CD14-positive monocyte (primary cell): ENCODE results near the gene ACSF3. TPM values are rescaled to one million over a fixed set of nuclear protein-coding genes. Genes with fewer than 3 reads are reported as not detected.

Experiments
- DNase-seq, 3 donors: peaks; one replicate each; pipeline ENCODE4 v3.0.0-alpha.2; 2011 to 2022
- H2AFZ ChIP-seq: 2 replicates; pipeline ENCODE4 v1.6.0; 2012; ENCODE audit warnings: mild to moderate bottlenecking, low read depth, low read length, inconsistent platforms; ENCODE audit not compliant: insufficient read depth, poor library complexity, severe bottlenecking
- H3K27ac ChIP-seq, 2 donors: 1 replicate in 1 of 2; 2 replicates in 1 of 2; pipeline ENCODE4 v1.5.1; 2012 to 2013; ENCODE audit warnings: low read length in 2 of 2, control low read depth in 1 of 2, inconsistent platforms in 1 of 2, low read depth in 1 of 2, mild to moderate bottlenecking in 1 of 2
- H3K27me3 ChIP-seq, 2 donors: one replicate each; pipeline versions ENCODE4 v1.6.0 to v1.6.1; 2011 to 2013; ENCODE audit warnings: low read length in 2 of 2; ENCODE audit not compliant: control insufficient read depth in 2 of 2, insufficient read depth in 2 of 2
- H3K36me3 ChIP-seq, 2 donors: replicated peaks in 1 of 2; 1 replicate in 1 of 2; 2 replicates in 1 of 2; pipeline versions ENCODE4 v1.5.1 to v1.6.1; 2012 to 2013; ENCODE audit warnings: low read length in 2 of 2, control low read depth in 1 of 2, inconsistent platforms in 1 of 2, mild to moderate bottlenecking in 1 of 2; ENCODE audit not compliant: insufficient read depth in 2 of 2, control insufficient read depth in 1 of 2
- H3K4me1 ChIP-seq, 2 donors: 1 replicate in 1 of 2; 2 replicates in 1 of 2; pipeline versions ENCODE4 v1.5.1 to v1.6.1; 2012 to 2013; ENCODE audit warnings: low read length in 2 of 2, control low read depth in 1 of 2, inconsistent platforms in 1 of 2, mild to moderate bottlenecking in 1 of 2, moderate library complexity in 1 of 2; ENCODE audit not compliant: insufficient read depth in 2 of 2, control insufficient read depth in 1 of 2
- H3K4me2 ChIP-seq: replicated peaks from 2 replicates; pipeline ENCODE3; 2012; ENCODE audit warnings: low read length, moderate library complexity, mild to moderate bottlenecking; ENCODE audit not compliant: poor library complexity, severe bottlenecking; ENCODE audit errors: extremely low read depth
- H3K4me3 ChIP-seq, 3 experiments: fragments of 200-600 bp in 1 of 3; sonication (generic) in 1 of 3; replicated peaks in 1 of 3; 1 replicate in 2 of 3; 2 replicates in 1 of 3; pipeline ENCODE4 v1.5.1; 2011 to 2013; ENCODE audit warnings: low read length in 3 of 3, mild to moderate bottlenecking in 3 of 3, control low read depth in 2 of 3, low read depth in 2 of 3, inconsistent platforms in 1 of 3, moderate library complexity in 1 of 3
- H3K79me2 ChIP-seq: 2 replicates; pipeline ENCODE4 v1.6.0; 2012; ENCODE audit warnings: mild to moderate bottlenecking, control low read depth, inconsistent platforms, low read length, moderate library complexity; ENCODE audit not compliant: insufficient read depth
- H3K9ac ChIP-seq: 2 replicates; pipeline ENCODE4 v1.6.0; 2017; ENCODE audit warnings: low read length, mild to moderate bottlenecking; ENCODE audit not compliant: insufficient read depth, poor library complexity, severe bottlenecking
- H3K9me3 ChIP-seq, 2 donors: replicated peaks in 1 of 2; 1 replicate in 1 of 2; 2 replicates in 1 of 2; pipeline versions ENCODE4 v1.5.1 to v1.6.1; 2012 to 2013; ENCODE audit warnings: low read length in 2 of 2, control low read depth in 1 of 2; ENCODE audit not compliant: control insufficient read depth in 1 of 2, insufficient read depth in 1 of 2
- H4K20me1 ChIP-seq: 2 replicates; pipeline ENCODE4 v1.6.0; 2012; ENCODE audit warnings: mild to moderate bottlenecking, low read length, control low read depth, moderate library complexity; ENCODE audit not compliant: insufficient read depth
- H3K27ac Mint-ChIP-seq, 7 donors: one replicate each; pipeline ENCODE4 v1.8.0; 2020; ENCODE audit warnings: mild to moderate bottlenecking in 7 of 7, mixed read lengths in 7 of 7, moderate library complexity in 6 of 7, inconsistent platforms in 2 of 7
- H3K27me3 Mint-ChIP-seq, 3 donors: one replicate each; pipeline ENCODE4 v1.8.0; 2021 to 2022; ENCODE audit warnings: low read depth in 3 of 3, mild to moderate bottlenecking in 3 of 3, mixed read lengths in 3 of 3, moderate library complexity in 3 of 3, inconsistent platforms in 1 of 3
- H3K36me3 Mint-ChIP-seq, 2 donors: one replicate each; pipeline ENCODE4 v1.8.0; 2020; ENCODE audit warnings: mixed read lengths in 2 of 2, inconsistent platforms in 1 of 2, mild to moderate bottlenecking in 1 of 2
- H3K4me1 Mint-ChIP-seq: one replicate; pipeline ENCODE4 v1.8.0; 2020; ENCODE audit warnings: mild to moderate bottlenecking, mixed read lengths
- H3K4me3 Mint-ChIP-seq, 2 donors: one replicate each; pipeline ENCODE4 v1.8.0; 2020; ENCODE audit warnings: mild to moderate bottlenecking in 2 of 2, mixed read lengths in 2 of 2, moderate library complexity in 1 of 2
- H3K9me3 Mint-ChIP-seq, 7 donors: one replicate each; pipeline ENCODE4 v1.8.0; 2020 to 2022; ENCODE audit warnings: mixed read lengths in 7 of 7, mild to moderate bottlenecking in 6 of 7, moderate library complexity in 6 of 7, inconsistent platforms in 2 of 7
- WGBS: methylation state at CpG from one replicate; pipeline ENCODE4 v1.1.5; 2013; ENCODE audit warnings: missing lambda C conversion rate; ENCODE audit not compliant: insufficient coverage; 5-methylcytosine and 5-hydroxymethylcytosine counted together
- intact Hi-C, 2 donors: fragments of 100-400 bp; cut with micrococcal nuclease; formaldehyde crosslinking; loops; one replicate each; pipeline versions ENCODE4 v1.15.0 to v1.15.1; 2023
- polyA plus RNA-seq, 3 donors: library from polyadenylated mRNA; depleted of rRNA in 1 of 3; unstranded in 2 of 3; stranded (reverse) in 1 of 3; fragments of 300-500 nt in 2 of 3; fragments of >200 nt in 1 of 3; fragmentation: Illumina TruSeq in 2 of 3; gene quantifications; 1 replicate in 2 of 3; 2 replicates in 1 of 3; pipeline ENCODE4 v1.2.3, GENCODE V29; 2012 to 2021
- TF ChIP-seq, protein P1 (sequence below): fragments of 200-600 bp; IDR thresholded peaks from one replicate; pipeline ENCODE4 v1.8.0; 2022; ENCODE audit warnings: antibody characterized with exemption, mild to moderate bottlenecking

The ACSF3 gene
- polyA plus RNA-seq, 3 donors, result 23.5 to 26.7 (median 26.4) TPM

DNA sequence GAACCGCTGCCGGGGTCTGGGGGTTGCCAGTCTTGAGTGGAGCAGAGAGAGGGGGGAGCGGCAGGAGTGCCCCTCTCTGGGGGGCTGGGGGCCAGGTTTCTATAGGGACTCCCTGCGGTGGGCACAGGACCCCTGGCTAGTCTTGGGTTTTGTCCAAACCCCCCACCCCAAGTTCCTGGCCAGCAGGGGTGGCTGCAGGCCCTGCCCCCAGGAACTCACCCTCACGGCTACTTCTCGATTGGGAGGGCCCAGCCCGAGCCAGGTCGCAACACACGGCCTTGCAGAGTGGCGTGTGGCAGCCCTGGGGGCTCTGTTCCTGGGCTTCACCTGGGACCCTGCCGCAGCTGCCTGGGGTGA lies 78.5 kb downstream of the ACSF3 start:
- TF ChIP-seq, protein P1, sequence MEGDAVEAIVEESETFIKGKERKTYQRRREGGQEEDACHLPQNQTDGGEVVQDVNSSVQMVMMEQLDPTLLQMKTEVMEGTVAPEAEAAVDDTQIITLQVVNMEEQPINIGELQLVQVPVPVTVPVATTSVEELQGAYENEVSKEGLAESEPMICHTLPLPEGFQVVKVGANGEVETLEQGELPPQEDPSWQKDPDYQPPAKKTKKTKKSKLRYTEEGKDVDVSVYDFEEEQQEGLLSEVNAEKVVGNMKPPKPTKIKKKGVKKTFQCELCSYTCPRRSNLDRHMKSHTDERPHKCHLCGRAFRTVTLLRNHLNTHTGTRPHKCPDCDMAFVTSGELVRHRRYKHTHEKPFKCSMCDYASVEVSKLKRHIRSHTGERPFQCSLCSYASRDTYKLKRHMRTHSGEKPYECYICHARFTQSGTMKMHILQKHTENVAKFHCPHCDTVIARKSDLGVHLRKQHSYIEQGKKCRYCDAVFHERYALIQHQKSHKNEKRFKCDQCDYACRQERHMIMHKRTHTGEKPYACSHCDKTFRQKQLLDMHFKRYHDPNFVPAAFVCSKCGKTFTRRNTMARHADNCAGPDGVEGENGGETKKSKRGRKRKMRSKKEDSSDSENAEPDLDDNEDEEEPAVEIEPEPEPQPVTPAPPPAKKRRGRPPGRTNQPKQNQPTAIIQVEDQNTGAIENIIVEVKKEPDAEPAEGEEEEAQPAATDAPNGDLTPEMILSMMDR, result no peak
- H3K79me2 ChIP-seq, result no peaks in the 10 kb centered on the region
- no peak overlapping the region for H3K4me3 Mint-ChIP-seq
- peaks cover 8 to 57% (median 16%) of the 10 kb centered on the region in 3 donors for H3K27me3 Mint-ChIP-seq
- no peak overlapping the region for H2AFZ ChIP-seq
- no peaks in the 10 kb centered on the region for H3K36me3 ChIP-seq
- H4K20me1 ChIP-seq, result no peaks in the 10 kb centered on the region
- no peak overlapping the region for H3K4me3 ChIP-seq
- H3K36me3 Mint-ChIP-seq, result no peaks in the 10 kb centered on the region
- peaks cover 15 to 20% of the 10 kb centered on the region in 2 donors for H3K4me1 ChIP-seq
- peaks cover 6% of the 10 kb centered on the region for H3K4me1 Mint-ChIP-seq
- intact Hi-C loops, result loop anchor here in 1 of 2 donors (5.0 kb wide), 1 partner anchor 315 kb away; the partner anchor contains the start of genes GALNS and TRAPPC2L
- no peak overlapping the region for H3K4me2 ChIP-seq
- no peak overlapping the region for H3K27ac ChIP-seq
- no peak overlapping the region for H3K27ac Mint-ChIP-seq
- H3K27me3 ChIP-seq, result peaks cover 0 to 40% of the 10 kb centered on the region in 2 donors
- no peak for DNase-seq
- H3K9me3 Mint-ChIP-seq, result peaks cover 0 to 4% (median 0%) of the 10 kb centered on the region in 7 donors
- WGBS, result 87% methylated on average over 7 of the region's 11 CpGs
- no peak overlapping the region for H3K9ac ChIP-seq
- H3K9me3 ChIP-seq, result no peaks in the 10 kb centered on the region

DNA sequence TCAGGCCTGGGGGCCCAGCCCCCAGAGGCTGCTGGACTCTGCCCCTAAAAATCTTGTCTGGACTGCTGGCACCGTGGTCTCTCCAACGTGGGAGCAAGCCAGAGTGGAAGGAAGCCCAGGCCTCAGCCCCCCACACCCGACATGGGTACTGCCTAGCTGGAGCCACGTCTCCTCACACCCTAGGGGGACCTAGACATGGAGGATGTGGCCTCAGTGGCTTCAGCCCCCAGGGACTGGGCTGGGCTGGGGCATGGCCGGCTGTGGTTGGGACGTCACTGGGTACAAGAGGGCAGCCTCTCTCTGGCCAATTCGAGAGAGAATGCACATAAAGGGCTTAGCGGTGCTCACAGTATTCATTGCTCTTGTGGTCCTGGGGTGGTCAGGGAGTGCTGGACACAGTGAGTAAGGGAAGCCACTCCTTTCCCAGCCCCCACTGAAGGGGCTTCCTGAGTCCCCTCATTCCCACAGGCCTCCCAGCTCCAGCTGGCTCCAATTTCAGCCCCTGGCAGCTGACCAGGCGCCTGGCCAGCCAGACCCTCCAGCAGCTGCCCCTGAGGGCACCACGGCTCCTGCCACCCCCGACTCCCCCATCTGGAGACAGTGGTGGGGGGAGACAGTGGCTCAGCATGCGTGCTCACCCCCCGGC lies 79.0 kb downstream of the ACSF3 start:
- Mint-ChIP-seq H3K27ac (no peak overlapping the region), H3K27me3 (peaks cover 8 to 57% (median 16%) of the 10 kb centered on the region in 3 donors), H3K9me3 (peaks cover 0 to 4% (median 0%) of the 10 kb centered on the region in 7 donors), H3K4me3 (no peak overlapping the region), H3K4me1 (peaks cover 6% of the 10 kb centered on the region), H3K36me3 (no peaks in the 10 kb centered on the region)
- no peak overlapping the region for H3K4me2 ChIP-seq
- no peaks in the 10 kb centered on the region for H4K20me1 ChIP-seq
- peaks cover 0 to 40% of the 10 kb centered on the region in 2 donors for H3K27me3 ChIP-seq
- TF ChIP-seq, protein P1, result no peak
- no peak overlapping the region for H2AFZ ChIP-seq
- H3K27ac ChIP-seq, result no peak overlapping the region
- no peak overlapping the region for H3K4me3 ChIP-seq
- whole genome bisulfite sequencing, result 65% methylated on average over 4 of the region's 13 CpGs
- H3K9me3 ChIP-seq, result no peaks in the 10 kb centered on the region
- no peaks in the 10 kb centered on the region for H3K36me3 ChIP-seq
- no peak overlapping the region for H3K9ac ChIP-seq
- H3K4me1 ChIP-seq, result peaks cover 11 to 14% of the 10 kb centered on the region in 2 donors
- intact Hi-C loops, result loop anchor here in 1 of 2 donors (5.0 kb wide), 1 partner anchor 315 kb away; the partner anchor contains the start of genes GALNS and TRAPPC2L
- no peak for DNase-seq
- H3K79me2 ChIP-seq, result no peaks in the 10 kb centered on the region
